ENCODE data around the gene KBTBD7.

- TF ChIP-seq CTCF (IDR thresholded peaks at IDR 0.05) (no peak), POLR2A (IDR thresholded peaks at IDR 0.05; ENCODE audit: low read depth) (no peak), POLR2AphosphoS5 (IDR thresholded peaks at IDR 0.05) (no peak)
These were observed 2.3 kb upstream of the KBTBD7 start for GRCh38 chr13:41196620-41197019.

Data from esophagus muscularis mucosa (tissue), 3 donors.